Progenitor cell of endocrine pancreas (in vitro differentiated cells): Measurements from ENCODE around the gene CRISP3. TPM values are rescaled to one million over a fixed set of nuclear protein-coding genes. Genes with fewer than 3 reads are reported as not detected.

ENCODE experiments used
- DNase-seq: peaks from one replicate; pipeline ENCODE4 v3.0.0; 2021; ENCODE audit warnings: low spot score; ENCODE audit not compliant: unreplicated experiment
- H3K27ac Mint-ChIP-seq: 2 replicates; pipeline ENCODE4 v1.8.0; 2021; ENCODE audit warnings: mild to moderate bottlenecking, moderate library complexity, mixed read lengths
- H3K27me3 Mint-ChIP-seq: 2 replicates; pipeline ENCODE4 v1.8.0; 2021; ENCODE audit warnings: mixed read lengths
- H3K36me3 Mint-ChIP-seq: 2 replicates; pipeline ENCODE4 v1.8.0; 2022; ENCODE audit warnings: mixed read lengths; ENCODE audit not compliant: insufficient read depth
- H3K4me1 Mint-ChIP-seq: 2 replicates; pipeline ENCODE4 v1.8.0; 2021; ENCODE audit warnings: low read depth, mixed read lengths
- H3K4me3 Mint-ChIP-seq: 2 replicates; pipeline ENCODE4 v1.8.0; 2021; ENCODE audit warnings: low read depth, mild to moderate bottlenecking, moderate library complexity, mixed read lengths
- H3K9me3 Mint-ChIP-seq: 2 replicates; pipeline ENCODE4 v1.8.0; 2021; ENCODE audit warnings: low read depth, mixed read lengths
- total RNA-seq: library from RNA; stranded (reverse); gene quantifications from 2 replicates; pipeline ENCODE4 v1.2.1, GENCODE V29; 2021
- TF ChIP-seq, protein P1 (sequence below): fragments of 200-600 bp; sonication (generic); IDR thresholded peaks from one replicate; pipeline ENCODE4 v1.5.0; 2021; ENCODE audit warnings: antibody characterized with exemption, mild to moderate bottlenecking; ENCODE audit not compliant: unreplicated experiment

The CRISP3 gene
- total RNA-seq, 1 donor from 2014 or later = not detected

DNA sequence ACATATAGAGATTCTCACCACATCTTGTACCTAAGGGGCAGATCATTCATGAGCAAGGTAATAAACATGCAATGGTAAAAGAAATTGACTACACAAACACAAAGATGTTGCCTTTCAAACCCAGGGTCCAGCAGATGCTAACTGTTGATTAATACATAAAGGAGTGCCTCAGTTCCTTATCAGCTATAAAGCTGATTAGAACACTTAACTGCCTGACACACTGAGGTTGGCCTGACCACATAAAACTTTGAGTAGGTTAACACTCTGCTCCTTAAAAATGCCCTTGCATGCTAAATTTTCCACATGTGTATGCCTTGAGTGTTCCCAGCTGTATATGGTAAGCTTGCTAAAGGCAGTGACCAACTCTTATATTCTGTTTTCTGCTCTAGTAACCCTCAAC is 45.7 kb downstream of the CRISP3 start:
- Mint-ChIP-seq H3K4me3 (no peak overlapping the region), H3K27me3 (no peaks in the 10 kb centered on the region), H3K9me3 (peaks cover 11% of the 10 kb centered on the region)

DNA sequence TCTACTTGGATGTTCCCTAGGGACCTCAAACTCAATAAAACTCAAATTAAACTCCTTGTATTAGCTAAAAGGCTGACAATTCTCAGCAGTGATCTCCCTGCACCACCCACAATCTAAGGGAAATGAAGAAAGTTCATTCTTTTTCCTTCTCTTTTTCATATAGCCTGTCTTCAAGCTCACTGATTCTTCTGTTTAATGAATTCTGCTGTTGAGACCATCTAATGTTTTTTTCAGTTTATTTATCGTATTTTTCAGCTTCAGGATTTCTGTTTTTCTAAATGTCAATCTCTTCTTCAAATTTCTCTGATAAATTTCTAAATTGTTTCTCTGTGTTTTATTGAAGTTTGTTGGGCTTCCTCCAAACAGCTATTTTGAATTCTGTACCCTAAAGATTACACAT is 50.7 kb downstream of the CRISP3 start:
- Mint-ChIP-seq H3K4me3 (no peak overlapping the region), H3K36me3 (no peaks in the 10 kb centered on the region), H3K27me3 (no peaks in the 10 kb centered on the region), H3K27ac (no peak overlapping the region), H3K9me3 (peaks cover 10% of the 10 kb centered on the region), H3K4me1 (no peaks in the 10 kb centered on the region)
- DNase-seq = no peak
- TF ChIP-seq, protein P1, sequence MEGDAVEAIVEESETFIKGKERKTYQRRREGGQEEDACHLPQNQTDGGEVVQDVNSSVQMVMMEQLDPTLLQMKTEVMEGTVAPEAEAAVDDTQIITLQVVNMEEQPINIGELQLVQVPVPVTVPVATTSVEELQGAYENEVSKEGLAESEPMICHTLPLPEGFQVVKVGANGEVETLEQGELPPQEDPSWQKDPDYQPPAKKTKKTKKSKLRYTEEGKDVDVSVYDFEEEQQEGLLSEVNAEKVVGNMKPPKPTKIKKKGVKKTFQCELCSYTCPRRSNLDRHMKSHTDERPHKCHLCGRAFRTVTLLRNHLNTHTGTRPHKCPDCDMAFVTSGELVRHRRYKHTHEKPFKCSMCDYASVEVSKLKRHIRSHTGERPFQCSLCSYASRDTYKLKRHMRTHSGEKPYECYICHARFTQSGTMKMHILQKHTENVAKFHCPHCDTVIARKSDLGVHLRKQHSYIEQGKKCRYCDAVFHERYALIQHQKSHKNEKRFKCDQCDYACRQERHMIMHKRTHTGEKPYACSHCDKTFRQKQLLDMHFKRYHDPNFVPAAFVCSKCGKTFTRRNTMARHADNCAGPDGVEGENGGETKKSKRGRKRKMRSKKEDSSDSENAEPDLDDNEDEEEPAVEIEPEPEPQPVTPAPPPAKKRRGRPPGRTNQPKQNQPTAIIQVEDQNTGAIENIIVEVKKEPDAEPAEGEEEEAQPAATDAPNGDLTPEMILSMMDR = no peak

More for the DNA sequence above, 45.7 kb downstream of the CRISP3 start:
- no peak overlapping the region for H3K27ac Mint-ChIP-seq
- TF ChIP-seq, protein P1 = no peak
- no peaks in the 10 kb centered on the region for H3K36me3 Mint-ChIP-seq
- H3K4me1 Mint-ChIP-seq = no peaks in the 10 kb centered on the region
- DNase-seq = no peak

DNA sequence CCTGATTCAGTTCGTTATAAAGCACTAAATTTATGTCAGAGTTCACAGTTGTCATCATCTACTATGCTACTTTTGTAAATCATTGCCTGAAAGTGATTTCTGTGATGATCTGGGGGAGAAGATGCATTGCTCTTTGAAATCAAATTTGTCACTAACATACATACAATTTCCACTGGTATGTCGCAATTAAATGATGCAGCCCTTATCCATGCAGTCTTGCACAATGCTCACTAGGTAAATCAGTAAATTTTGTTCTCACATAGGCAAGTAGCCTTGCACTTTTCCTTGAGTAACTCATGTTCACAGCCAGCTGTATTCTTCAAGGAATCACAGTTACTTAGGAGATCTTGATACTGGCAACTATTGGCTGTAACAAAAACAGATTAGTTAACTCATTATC is 51.7 kb downstream of the CRISP3 start:
- peaks cover 10% of the 10 kb centered on the region for H3K9me3 Mint-ChIP-seq
- no peak overlapping the region for H3K27ac Mint-ChIP-seq
- TF ChIP-seq, protein P1 = no peak
- no peak overlapping the region for H3K4me3 Mint-ChIP-seq
- DNase-seq = no peak
- no peaks in the 10 kb centered on the region for H3K4me1 Mint-ChIP-seq
- no peaks in the 10 kb centered on the region for H3K27me3 Mint-ChIP-seq
- H3K36me3 Mint-ChIP-seq = no peaks in the 10 kb centered on the region

Other genes starting within 250 kb of the CRISP3 start
- not detected in 2 replicates for gene GLYATL3, start 244.5 kb downstream of the CRISP3 start, total RNA-seq
- gene C6orf141, start 193.7 kb downstream of the CRISP3 start, total RNA-seq = 9.4 and 12.3 TPM in 2 replicates
- gene RHAG, start 107.5 kb downstream of the CRISP3 start, total RNA-seq = not detected in 2 replicates
- not detected in 2 replicates for gene CRISP2, start 30.8 kb downstream of the CRISP3 start, total RNA-seq
- gene PGK2, start 42.9 kb upstream of the CRISP3 start, total RNA-seq = not detected in 2 replicates
- gene CRISP1, start 122.1 kb upstream of the CRISP3 start, total RNA-seq = not detected in 2 replicates
- gene DEFB114, start 219.8 kb upstream of the CRISP3 start, total RNA-seq = not detected in 2 replicates
- not detected in 2 replicates for gene DEFB113, start 225.2 kb upstream of the CRISP3 start, total RNA-seq